Gastrocnemius medialis (tissue), 4 donors: Measurements from ENCODE around the gene ANKRD16.

Experiments used
- CTCF ChIP-seq, 5 experiments: fragments of 450-650 bp in 3 of 5; fragments of 200-600 bp in 2 of 5; sonication (generic) in 2 of 5; IDR thresholded peaks in 4 of 5; conservative IDR thresholded peaks in 1 of 5; 1 replicate in 4 of 5; 2 replicates in 1 of 5; pipeline ENCODE4 v1.5.1; 2016 to 2019; ENCODE audit warnings: antibody characterized with exemption in 5 of 5, mild to moderate bottlenecking in 3 of 5, moderate library complexity in 3 of 5
- POLR2A ChIP-seq, 2 donors: fragments of 450-650 bp; IDR thresholded peaks; one replicate each; pipeline ENCODE4 v1.6.1; 2017; ENCODE audit warnings: antibody characterized with exemption in 2 of 2, mild to moderate bottlenecking in 2 of 2, moderate library complexity in 2 of 2

- no peak for TF ChIP-seq CTCF (IDR thresholded peaks at IDR 0.05 in 4 of 5, conservative IDR thresholded peaks at IDR 0.05 in 1 of 5)
- TF ChIP-seq POLR2A (IDR thresholded peaks at IDR 0.05), result no peak
Observed at GRCh38 chr10:5938291-5938690, 48.6 kb upstream of the ANKRD16 start.
